ENCODE data around the gene BMF.
"Not testable (repeated sequence)": the region's sequence is repeated elsewhere in the genome, so short reads cannot be mapped to it uniquely, and the experiment has no call there.

BMF gene

DNA sequence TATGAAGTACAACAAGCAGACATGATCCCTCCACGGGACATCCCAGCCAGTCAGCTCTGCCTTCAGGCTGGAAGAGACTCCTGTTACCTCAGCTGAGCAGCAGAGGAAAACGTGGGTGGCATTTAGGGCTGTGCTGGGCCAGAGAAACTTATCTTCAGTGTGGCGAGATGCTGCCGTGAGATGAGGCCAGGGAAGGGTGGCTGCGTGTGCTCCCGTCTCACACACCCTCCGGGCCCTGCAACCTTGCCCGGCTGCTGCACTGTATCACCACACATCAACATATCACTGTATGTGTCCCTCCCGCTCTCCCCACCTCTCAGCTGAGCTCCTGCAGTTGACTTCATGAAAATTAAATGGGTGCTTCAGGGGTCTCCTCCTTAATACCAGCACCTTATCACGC, 23.4 kb downstream of the BMF start:
- DNase-seq = no peak

GRCh38 chr15:40084650-40085049, 24.0 kb downstream of the BMF start:
- DNase-seq = no peak

- DNase-seq = no peak
These were observed 26.3 kb downstream of the BMF start for GRCh38 chr15:40082195-40082883.

- DNase-seq = no peak
These were observed 26.9 kb downstream of the BMF start for GRCh38 chr15:40081691-40082194.

DNA sequence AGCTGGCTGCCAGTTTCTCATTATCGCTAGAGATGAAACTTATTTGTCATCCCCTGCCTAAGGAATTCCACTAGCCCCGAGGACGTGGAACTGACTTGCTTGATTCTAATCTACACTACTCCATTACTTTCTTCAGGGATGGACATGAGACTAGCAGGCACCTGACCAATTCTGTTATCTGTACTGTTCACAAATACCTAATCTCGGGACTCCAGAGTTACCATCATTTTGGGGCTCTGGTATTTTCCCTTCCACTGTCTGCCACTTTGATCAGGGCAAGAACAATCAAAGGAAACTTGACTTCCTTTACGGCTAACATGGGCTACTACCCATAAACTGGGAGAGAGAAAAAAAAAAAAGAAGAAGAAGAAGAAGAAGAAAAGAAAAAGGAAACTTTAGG, 27.8 kb downstream of the BMF start:
- no peak for DNase-seq

DNA sequence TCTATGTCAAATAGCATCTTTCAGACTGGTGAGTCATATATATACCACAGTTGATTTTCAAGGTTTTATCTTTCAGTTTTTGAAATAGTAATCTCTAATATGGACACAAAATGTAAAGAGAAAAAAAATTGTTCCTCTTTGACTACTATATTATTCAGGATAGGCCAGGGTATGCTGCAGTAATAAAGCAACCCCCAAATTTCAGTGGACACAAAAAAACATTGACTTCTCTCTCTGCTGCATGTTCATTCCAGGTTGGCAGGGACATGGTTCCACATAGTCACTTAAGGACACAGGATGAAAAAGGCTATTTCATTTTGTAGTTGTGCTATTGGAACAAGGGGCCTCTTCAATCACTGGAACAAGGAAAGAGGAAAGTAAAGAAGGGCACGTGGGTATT, 28.6 kb downstream of the BMF start:
- no peak for DNase-seq

- DNase-seq = no peak
These were observed 29.2 kb downstream of the BMF start for GRCh38 chr15:40079456-40079855.

DNA sequence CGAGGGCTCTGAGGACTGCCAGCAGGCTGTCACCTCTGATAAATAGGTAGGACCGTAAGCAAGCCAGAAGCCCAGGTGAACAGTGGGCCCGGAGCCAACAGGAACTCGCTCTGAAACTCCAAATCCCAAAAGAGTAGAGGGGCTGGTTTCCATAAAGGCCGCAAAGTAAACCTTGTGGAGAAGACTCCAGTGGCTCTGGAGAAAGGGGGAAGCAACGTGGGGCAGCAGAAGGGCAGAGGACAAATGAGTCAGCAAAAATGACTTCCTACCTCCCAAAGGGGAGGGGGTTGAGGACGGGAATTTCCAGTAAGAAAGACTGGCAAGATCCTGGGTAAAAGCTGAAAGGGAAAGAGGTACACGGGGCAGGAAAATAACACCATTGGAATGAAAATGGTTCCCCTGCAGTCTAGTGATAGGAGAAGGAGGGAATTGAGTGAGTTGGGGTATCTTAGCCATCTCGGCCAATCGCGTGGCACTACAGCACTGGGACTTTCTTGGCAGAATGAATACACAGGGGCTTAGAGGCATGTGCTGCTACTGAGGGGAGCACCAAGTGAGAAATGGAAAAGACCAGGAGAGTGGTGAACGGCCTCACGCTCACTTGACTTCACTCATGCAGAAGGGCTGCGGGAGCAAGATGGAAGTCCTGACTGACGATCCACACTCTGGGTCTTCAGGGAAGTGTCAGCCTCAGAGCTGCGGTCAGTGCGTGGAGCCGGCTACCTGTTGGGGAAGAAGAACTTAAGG, 33.2 kb downstream of the BMF start:
- DNase-seq = no peak

DNA sequence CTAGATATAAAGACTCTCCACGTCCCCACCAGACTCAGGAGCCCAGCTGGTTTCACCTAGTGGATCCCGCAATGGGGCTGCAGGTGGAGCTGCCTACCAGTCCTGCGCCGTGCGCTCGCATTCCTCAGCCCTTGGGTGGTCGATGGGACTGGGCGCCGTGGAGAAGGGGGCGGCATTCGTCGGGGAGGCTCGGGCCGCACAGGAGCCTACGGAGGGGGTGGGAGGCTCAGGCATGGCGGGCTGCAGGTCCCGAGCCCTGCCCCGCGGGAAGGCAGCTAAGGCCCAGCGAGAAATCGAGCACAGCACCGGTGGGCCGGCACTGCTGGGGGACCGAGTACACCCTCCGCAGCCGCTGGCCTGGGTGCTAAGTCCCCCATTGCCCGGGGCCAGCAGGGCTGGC, 34.0 kb downstream of the BMF start:
- not testable (repeated sequence) for DNase-seq

DNA sequence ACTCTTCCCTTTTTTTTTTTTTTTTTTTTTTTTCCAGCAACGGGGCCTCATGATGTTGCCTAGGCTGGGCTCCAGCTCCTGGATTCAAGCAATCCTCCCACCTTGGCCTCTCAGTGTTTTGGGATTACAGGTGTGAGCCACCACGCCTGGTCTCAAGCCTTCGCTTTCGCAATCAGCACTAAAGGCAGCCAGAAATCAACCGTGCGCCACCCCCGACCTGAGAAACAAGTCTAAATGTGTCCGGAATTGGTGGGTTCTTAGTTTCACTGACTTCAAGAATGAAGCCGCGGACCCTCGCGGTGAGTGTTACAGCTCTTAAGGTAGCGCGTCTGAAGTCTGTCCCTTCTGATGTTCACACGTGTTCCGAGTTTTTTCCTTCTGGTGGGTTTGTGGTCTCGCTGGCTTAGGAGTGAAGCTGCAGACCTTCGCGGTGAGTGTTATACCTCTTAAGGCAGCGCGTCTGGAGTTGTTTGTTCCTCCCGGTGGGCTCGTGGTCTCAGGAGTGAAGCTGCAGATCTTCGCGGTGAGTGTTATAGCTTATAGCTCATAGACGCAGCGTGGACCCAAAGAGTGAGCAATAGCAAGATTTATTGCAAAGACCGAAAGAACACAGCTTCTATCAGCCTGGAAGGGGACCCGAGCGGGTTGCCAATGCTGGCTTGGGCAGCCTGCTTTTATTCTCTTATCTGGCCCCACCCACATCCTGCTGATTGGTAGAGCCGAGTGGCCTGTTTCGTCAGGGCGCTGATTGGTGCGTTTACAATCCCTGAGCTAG, 34.8 kb downstream of the BMF start:
- DNase-seq = not testable (repeated sequence)

DNA sequence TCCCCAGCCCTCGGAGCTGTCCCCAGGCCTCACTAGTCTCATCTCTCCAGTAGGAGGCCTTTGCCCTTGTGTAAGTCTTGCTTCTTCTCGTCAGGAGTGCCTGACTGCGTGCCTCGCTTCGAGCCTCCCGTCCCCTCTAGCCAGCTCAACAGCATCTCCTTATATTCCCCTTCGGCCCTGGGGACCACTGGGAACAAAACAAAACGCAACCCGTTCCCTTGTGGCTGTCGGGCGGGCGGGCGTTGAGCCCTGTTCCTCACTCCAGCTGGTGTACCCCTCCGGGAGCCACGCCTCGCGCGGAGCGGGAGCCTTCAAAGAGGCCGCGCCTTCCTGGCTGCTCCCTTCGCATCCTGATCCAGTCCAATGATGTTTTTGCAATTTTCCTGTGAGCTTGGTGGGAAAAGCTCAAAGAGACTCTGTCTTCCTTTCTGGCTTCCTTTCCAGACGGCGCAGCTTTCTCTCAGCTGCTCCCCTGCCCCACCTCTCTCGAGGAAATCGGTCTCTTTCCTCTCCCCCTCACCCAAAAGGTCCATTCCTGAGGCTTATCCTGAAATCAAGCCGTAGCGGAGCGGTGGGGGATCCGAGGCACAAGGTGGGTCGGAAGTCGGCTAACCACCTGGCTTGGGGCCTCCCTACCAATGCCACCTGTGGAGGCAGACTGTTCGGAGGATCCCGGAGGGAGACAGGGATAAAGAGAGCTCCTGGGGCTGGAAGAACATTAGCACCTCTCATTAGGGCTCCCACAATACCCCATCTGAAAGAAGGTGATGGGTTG, 36.3 kb downstream of the BMF start:
- DNase-seq = no peak

GRCh38 chr15:40070608-40071218, 38.0 kb downstream of the BMF start:
- DNase-seq = no peak

DNA sequence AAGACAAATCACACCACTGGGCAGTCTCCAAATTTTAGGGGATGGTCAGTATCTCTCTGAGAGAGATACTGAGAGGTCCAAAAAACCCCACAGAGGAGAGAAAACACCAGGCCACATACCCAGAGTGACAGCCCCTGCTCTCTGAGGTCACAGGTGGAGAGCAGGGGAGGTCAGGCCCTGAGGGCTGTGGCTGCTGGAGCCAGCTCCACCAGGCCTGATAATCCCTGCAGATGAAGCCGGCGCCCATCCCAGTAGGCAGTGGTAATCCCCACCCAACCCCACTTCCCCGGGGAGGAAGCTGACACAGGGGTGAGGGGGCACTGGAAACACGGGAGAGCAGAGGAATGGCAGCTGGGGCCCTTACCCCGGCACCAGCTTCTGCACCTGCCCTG, 38.5 kb downstream of the BMF start:
- DNase-seq = no peak

- no peak for DNase-seq
These were observed 39.2 kb downstream of the BMF start for GRCh38 chr15:40069178-40070165.

DNA sequence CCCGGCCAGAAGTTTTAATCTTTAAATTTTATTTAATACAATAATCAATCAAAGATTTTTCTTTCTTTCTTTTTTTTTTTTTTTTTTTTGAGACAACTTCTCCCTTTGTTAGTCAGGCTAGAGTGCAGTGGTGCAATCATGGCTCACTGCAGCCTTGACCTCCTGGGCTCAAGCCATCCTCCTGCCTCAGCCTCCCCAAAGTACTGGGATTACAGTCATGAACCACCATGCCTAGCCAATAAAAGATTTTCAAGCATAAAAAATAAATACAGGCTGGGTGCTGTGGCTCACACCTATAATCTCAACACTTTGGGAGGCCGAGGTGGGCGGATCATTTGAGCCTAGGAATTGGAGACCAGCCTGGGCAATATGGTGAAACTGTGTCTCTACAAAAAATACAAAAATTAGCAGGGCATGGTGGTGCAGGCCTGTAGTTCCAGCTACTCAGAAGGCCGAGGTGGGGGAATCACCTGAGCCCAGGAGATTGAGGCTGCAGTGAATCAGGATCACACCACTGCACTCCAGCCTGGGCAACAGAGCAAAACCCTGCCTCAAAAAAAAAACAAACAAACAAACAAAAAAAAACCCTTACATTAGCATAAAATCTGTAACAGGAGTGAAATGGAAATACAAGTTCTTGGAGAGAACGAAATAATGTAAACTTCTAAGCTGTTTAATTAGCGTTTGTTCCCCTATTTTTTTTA, 40.6 kb downstream of the BMF start:
- DNase-seq = no peak

DNA sequence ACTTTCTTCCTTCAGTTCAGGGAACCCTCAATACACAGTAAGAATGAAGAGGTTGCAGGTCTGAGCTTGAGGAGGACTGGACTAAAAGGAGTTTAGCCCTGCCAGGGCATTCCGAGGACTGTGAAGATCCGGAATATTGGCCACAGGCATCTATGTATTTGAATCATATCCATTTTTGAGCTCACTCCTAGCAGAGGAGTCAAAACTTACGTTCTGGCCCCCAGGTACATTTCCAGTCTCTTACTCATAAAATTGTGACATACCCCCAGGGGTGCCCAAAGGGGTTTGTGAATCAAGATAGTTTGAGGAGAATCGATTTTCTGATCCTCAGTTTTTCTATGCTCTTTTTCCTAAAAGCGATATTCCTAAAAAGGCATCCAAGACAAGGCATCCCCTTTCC, 42.1 kb downstream of the BMF start:
- no peak for DNase-seq

- DNase-seq = no peak
These were observed 43.5 kb downstream of the BMF start for GRCh38 chr15:40065166-40065565.

GRCh38 chr15:40064231-40064894, 44.3 kb downstream of the BMF start:
- no peak for DNase-seq

- DNase-seq = no peak
These were observed 45.1 kb downstream of the BMF start for GRCh38 chr15:40063563-40064011.
